GM19467 (cell line): ENCODE results near the gene EDEM2.
"Not testable (repeated sequence)": the region's sequence is repeated elsewhere in the genome, so short reads cannot be mapped to it uniquely, and the experiment has no call there.

Experiments
- ATAC-seq: cut with Tn5 transposase; IDR thresholded peaks from one replicate; pipeline ENCODE4 v1.9.1; 2021; ENCODE audit warnings: mild to moderate bottlenecking, moderate library complexity; ENCODE audit not compliant: unreplicated experiment

EDEM2 gene

DNA sequence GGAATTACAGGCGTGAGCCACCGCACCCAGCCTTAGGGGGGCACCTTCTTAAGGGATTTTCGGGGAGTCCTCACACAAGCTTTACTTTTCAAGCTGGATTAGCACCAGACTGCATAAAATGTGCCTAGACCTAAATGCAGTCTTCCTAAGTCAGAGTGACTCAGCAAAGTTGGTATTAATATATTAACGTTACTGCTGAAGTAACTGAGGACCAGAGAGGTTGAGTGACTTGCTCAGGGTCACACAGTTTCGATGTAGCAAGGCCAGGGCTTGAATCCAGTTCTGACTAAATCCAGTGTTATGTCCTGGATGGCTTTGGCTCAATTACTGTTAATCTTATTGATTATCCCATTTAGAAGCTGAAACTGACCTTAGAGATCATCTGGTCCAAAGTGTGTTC, 13.4 kb downstream of the EDEM2 start:
- ATAC-seq: no peak

- ATAC-seq: no peak
Observed at GRCh38 chr20:35133031-35133430, 14.1 kb downstream of the EDEM2 start.

- no peak for ATAC-seq
Observed at GRCh38 chr20:35131934-35132333, 15.2 kb downstream of the EDEM2 start.

GRCh38 chr20:35129647-35130069, 17.5 kb downstream of the EDEM2 start:
- ATAC-seq: no peak

- no peak for ATAC-seq
Observed at GRCh38 chr20:35125753-35126152, 21.4 kb downstream of the EDEM2 start.

DNA sequence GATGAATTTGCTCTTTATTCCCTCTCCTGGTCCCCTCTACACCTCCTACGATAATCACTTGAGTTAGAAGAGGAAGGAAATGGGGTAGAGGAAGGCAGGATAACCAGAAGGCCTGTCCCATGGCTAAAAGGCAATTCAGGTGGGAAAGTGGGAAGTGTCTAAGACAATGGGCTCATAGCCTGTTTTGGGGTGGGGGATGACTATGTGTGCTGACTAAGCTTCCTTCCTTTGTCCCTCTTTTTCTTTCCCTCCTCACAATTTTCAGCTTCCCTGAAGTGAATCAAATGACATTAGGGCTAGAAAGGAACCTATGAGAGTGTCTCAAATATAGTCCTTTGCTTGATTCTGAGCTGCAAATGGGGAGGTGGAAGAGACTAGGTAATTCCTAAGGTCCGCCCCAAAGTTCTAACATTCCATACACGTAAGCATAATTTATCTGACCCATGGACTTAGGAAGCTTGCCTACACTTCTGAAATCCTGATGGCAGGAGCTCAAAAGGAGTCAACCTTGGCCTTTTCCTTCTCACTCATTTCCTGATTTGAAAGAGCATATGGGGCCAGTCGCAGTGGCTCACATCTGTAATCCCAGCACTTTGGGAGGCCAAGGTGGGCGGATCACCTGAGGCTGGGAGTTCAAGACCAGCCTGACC, 24.3 kb downstream of the EDEM2 start:
- no peak for ATAC-seq

- ATAC-seq: no peak
Observed at GRCh38 chr20:35121186-35121585, 25.9 kb downstream of the EDEM2 start.

DNA sequence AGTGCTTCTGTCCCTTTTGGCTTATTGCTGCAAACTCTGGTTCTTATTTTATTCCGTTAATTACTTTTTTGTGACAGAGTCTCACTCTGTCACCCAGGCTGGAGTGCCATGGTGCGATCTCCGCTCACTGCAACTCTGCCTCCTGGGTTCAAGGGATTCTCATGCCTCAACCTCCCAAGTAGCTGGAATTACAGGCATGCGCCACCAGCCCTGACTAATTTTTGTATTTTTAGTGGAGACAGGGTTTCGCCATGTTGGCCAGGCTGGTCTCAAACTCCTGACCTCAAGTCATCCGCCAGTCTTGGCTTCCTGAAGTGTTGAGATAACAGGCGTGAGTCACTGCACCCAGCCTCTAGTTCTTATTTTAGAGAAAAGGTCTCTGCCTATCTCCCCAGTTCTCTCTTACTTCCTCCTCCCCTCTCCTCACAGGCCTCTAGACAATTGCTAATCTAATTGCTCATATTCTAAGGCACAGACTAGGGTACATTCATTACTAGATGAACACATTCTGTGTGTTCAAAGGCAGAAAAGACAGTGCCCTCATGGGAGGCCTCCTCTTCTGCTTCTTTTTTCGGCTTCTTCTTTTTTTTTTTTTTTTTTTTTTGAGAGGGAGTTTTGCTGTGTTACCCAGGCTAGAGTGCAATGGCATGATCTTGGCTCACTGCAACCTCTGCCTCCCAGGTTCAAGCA, 27.0 kb downstream of the EDEM2 start:
- no peak for ATAC-seq

DNA sequence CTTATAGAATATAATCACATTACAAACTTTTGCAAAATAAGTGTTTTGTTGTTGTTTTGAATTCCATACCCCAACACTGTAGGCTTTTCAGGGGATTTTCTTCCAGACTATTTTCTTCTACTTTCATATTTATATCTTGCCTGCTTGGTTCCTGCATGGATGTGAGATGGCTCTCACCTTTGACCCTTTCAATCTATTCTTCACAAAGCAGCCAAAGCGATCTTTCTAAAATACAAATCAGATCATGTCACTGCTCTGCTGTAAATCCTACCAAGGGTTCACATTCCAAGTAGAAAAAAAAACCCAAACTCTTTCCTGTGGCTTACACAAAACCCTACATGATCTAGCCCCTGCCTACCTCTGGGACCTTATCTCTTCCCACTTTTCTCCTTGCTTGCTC, 29.5 kb downstream of the EDEM2 start:
- no peak for ATAC-seq

- no peak for ATAC-seq
Observed at GRCh38 chr20:35117196-35117595, 29.9 kb downstream of the EDEM2 start.

DNA sequence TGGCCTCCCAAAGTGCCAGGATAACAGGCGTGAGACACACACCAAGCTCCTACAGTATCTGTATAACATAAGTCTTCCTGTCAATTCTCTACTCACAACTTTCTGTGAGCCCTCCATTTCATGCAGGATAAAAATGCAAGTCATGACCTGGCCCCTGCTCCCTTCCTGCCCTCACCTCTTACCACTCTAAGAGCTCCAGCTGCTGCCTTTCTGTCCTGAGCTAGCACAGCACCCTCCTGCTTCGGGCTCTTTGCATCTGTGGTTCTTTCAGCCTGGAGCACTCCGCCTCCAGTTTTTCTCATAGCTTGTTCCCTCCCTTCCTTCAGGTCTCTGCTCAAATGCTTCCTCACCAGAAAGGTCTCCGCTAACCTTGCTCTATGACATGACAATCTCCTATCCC, 30.9 kb downstream of the EDEM2 start:
- no peak for ATAC-seq

DNA sequence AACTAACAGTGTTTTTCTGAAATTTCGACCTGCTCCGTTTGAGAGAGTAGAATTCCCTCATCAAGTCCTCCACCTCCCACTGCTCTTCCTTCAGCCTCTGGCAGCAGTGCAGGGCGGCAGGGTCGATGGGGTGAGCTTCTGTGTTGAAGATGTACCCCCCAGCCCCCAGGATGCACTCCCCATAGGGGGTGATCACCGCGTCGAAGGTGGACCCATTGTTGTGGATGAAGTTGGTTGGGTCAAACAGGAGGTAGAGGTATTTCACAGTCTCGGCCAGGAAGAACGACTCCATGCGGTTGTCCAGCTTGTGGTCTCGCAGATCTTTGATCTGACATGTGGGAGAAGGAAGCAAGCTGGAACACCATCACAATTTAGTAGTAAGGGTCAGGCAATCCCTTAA, 31.5 kb downstream of the EDEM2 start:
- ATAC-seq: no peak

DNA sequence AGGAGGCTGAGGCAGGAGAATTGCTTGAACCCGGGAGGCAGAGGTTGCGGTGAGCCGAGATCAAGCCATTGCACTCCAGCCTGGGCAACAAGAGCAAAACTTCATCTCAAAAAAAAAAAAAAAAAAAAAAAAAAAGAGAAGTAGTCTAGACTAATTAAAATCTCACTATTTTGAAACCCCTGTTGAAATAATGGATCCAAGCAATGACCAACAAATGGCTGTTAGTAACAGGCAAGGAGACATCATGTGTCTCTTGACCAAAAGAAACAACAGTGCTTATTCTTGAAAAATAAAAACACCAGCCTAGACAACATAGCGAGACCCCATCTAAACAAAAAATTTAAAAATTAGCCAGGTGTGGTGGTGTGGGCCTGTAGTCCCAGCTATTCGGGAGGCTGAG, 34.9 kb downstream of the EDEM2 start:
- not testable (repeated sequence) for ATAC-seq

- ATAC-seq: no peak
Observed at GRCh38 chr20:35111141-35111888, 35.8 kb downstream of the EDEM2 start.

GRCh38 chr20:35108921-35109320, 38.2 kb downstream of the EDEM2 start:
- no peak for ATAC-seq

GRCh38 chr20:35106827-35107380, 40.2 kb downstream of the EDEM2 start:
- no peak for ATAC-seq

DNA sequence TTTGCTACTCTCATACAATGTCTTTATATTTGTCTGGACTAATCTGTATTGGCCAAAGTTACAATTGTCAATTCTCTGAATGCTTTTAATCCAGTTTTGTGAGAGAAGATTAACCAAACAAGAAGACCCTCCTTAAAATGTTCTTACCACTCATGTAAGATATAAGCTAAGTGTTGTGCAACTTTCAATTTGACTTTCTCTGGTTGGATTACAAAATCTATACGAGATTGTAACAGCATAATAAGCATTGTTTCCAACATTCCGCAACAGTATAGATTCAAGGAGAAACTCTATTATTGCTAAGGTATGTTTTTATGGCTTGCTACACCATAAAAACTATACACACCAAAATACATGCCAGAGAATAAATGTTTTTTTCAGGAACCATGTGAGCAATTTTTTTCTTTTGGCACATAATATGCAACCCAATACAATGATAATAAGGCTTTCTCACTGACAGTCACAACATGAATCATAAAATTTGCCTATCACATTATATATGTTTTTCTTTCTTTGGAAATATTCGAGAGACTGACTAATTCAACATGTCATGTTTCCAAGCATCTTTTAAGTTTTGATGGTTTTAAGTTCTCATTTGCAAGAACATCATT, 42.3 kb downstream of the EDEM2 start:
- no peak for ATAC-seq

DNA sequence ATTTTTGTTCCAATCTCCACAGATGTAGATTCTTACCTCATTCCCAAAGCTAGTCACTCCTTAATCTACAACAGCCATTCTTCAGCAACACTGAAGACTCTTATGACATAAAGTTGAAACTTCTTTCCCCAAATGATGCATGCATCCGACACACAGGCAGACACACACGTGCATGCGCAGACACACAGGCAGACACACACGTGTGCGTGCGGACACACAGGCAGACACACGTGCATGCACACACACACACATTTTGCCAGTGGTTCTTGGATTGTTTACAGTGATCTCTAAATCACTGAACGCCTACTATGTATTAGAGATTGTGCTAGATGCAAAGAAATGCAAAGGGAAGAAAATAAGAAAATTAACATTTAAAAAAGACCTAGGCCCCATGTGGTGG, 45.5 kb downstream of the EDEM2 start:
- ATAC-seq: no peak

GRCh38 chr20:35093267-35093884, 53.8 kb downstream of the EDEM2 start:
- ATAC-seq: no peak

GRCh38 chr20:35092524-35093266, 54.4 kb downstream of the EDEM2 start, which contains the start of gene TRPC4AP:
TSS of gene TRPC4AP (minus strand) at chr20:35092807. CDS start at chr20:35092781, 26 bp downstream.
- ATAC-seq: peak; percentile 95
